ENCODE results near the gene MEF2C.

DNA sequence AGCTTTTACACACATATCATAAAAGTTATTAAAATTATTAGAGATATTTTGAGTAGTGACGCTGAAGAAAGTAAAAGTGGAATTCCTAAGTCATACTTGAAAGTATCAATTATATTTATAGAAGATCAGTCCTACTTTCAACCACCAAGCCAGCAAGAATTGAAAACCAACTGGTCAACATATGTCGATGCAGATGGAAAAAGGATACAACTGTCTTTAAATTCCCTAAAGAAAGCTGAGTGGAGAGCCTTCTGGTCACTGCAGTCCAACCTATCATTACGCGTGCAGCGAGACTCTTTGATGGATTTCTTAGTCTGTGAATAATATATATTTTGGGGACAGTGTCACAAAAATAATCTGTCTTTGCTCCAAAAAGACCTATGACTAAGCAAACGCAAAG is 15.3 kb downstream of the MEF2C start:
- TF ChIP-seq, protein P1, sequence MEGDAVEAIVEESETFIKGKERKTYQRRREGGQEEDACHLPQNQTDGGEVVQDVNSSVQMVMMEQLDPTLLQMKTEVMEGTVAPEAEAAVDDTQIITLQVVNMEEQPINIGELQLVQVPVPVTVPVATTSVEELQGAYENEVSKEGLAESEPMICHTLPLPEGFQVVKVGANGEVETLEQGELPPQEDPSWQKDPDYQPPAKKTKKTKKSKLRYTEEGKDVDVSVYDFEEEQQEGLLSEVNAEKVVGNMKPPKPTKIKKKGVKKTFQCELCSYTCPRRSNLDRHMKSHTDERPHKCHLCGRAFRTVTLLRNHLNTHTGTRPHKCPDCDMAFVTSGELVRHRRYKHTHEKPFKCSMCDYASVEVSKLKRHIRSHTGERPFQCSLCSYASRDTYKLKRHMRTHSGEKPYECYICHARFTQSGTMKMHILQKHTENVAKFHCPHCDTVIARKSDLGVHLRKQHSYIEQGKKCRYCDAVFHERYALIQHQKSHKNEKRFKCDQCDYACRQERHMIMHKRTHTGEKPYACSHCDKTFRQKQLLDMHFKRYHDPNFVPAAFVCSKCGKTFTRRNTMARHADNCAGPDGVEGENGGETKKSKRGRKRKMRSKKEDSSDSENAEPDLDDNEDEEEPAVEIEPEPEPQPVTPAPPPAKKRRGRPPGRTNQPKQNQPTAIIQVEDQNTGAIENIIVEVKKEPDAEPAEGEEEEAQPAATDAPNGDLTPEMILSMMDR (IDR thresholded peaks at IDR 0.05) = no peak
- no peak for TF ChIP-seq POLR2A (IDR thresholded peaks at IDR 0.05)
